NCI-H82 (cell line): ENCODE data around the gene UGT1A8.
"Not testable (repeated sequence)": the region's sequence is repeated elsewhere in the genome, so short reads cannot be mapped to it uniquely, and the experiment has no call there.

Source experiments
- DNase-seq: peaks from one replicate; lab custom pipeline; 2025; lab: John Stamatoyannopoulos, UW

Gene UGT1A8

GRCh38 chr2:233617476-233617875 lies at the start of gene UGT1A8:
Gene UGT1A8, plus strand, starts transcription at chr2:233617633. Its CDS starts 75 bp downstream, at chr2:233617708.
- DNase-seq: not testable (repeated sequence)

GRCh38 chr2:233571001-233571400 lies 46.4 kb upstream of the UGT1A8 start:
- no peak for DNase-seq

GRCh38 chr2:233571462-233571861 lies 46.0 kb upstream of the UGT1A8 start:
- no peak for DNase-seq

GRCh38 chr2:233572468-233572867 lies 45.0 kb upstream of the UGT1A8 start:
- peak; percentile 11 for DNase-seq

- DNase-seq: not testable (repeated sequence)
Observed at GRCh38 chr2:233577341-233577740, 40.1 kb upstream of the UGT1A8 start.

- not testable (repeated sequence) for DNase-seq
Observed at GRCh38 chr2:233583217-233583965, 34.0 kb upstream of the UGT1A8 start.

GRCh38 chr2:233584210-233584609 lies 33.2 kb upstream of the UGT1A8 start:
- no peak for DNase-seq

GRCh38 chr2:233588400-233588799 lies 29.0 kb upstream of the UGT1A8 start:
- DNase-seq: no peak

GRCh38 chr2:233592706-233593105 lies 24.7 kb upstream of the UGT1A8 start:
- not testable (repeated sequence) for DNase-seq

GRCh38 chr2:233593201-233593600 lies 24.2 kb upstream of the UGT1A8 start:
- no peak for DNase-seq

GRCh38 chr2:233597522-233597921 lies 19.9 kb upstream of the UGT1A8 start:
- DNase-seq: no peak

GRCh38 chr2:233598952-233599351 lies 18.5 kb upstream of the UGT1A8 start:
- DNase-seq: no peak

GRCh38 chr2:233600386-233600785 lies 17.0 kb upstream of the UGT1A8 start:
- no peak for DNase-seq

GRCh38 chr2:233602076-233602475 lies 15.4 kb upstream of the UGT1A8 start:
- no peak for DNase-seq

- DNase-seq: no peak
Observed at GRCh38 chr2:233603520-233603919, 13.9 kb upstream of the UGT1A8 start.

- no peak for DNase-seq
Observed at GRCh38 chr2:233604826-233605225, 12.6 kb upstream of the UGT1A8 start.

- no peak for DNase-seq
Observed at GRCh38 chr2:233605680-233606079, 11.8 kb upstream of the UGT1A8 start.

- no peak for DNase-seq
Observed at GRCh38 chr2:233611284-233611683, 6.1 kb upstream of the UGT1A8 start.

- DNase-seq: no peak
Observed at GRCh38 chr2:233620204-233620603, 2.8 kb downstream of the UGT1A8 start.

- DNase-seq: not testable (repeated sequence)
Observed at GRCh38 chr2:233621863-233622262, 4.4 kb downstream of the UGT1A8 start.

GRCh38 chr2:233627331-233628025 lies 10.0 kb downstream of the UGT1A8 start:
- DNase-seq: no peak

- DNase-seq: not testable (repeated sequence)
Observed at GRCh38 chr2:233636306-233636705, 18.9 kb downstream of the UGT1A8 start, which contains the start of gene UGT1A10. Gene UGT1A10, plus strand, starts transcription at chr2:233636448. Its CDS starts 75 bp downstream, at chr2:233636523.

- DNase-seq: peak; percentile 18
Observed at GRCh38 chr2:233638836-233639235, 21.4 kb downstream of the UGT1A8 start.
